Endothelial cell of umbilical vein (primary cell): Measurements from ENCODE around the gene TBRG1. TPM values are rescaled to one million over a fixed set of nuclear protein-coding genes. Genes with fewer than 3 reads are reported as not detected.

Source experiments
- BruUV-seq: library from RNA; stranded (reverse); fragments of 400-500 nt; replicated peaks from 2 replicates; lab custom pipeline; 2021; lab: Mats Ljungman, UMichigan
- CTCF ChIA-PET: fragments of 300-600, 350-600 bp; sonication (Branson Sonifier 250); formaldehyde crosslinking; loops from one replicate; lab custom pipeline; 2021; ENCODE audit warnings: antibody characterized with exemption, inconsistent platforms; lab: Charles Lee
- POLR2A ChIA-PET: fragments of 300-600, 350-600 bp; sonication (Branson Sonifier 250); formaldehyde crosslinking; loops from one replicate; lab custom pipeline; 2021; ENCODE audit warnings: antibody characterized with exemption, inconsistent platforms; lab: Charles Lee
- DNase-seq: peaks from one replicate; pipeline ENCODE4 v3.0.0-alpha.2; 2011; ENCODE audit warnings: low read depth, low spot score
- FAIRE-seq: peaks from 2 replicates; lab custom pipeline; 2011; peaks lifted over from hg19 to GRCh38; lab: Jason Lieb, UNC
- H2AFZ ChIP-seq: 2 replicates; pipeline ENCODE4 v1.6.0; 2012; ENCODE audit warnings: low read depth, low read length, control low read depth, inconsistent platforms
- H3K27ac ChIP-seq: 2 replicates; pipeline ENCODE4 v1.5.1; 2011; ENCODE audit warnings: low read depth, mild to moderate bottlenecking, control low read depth, low read length, moderate library complexity; ENCODE audit not compliant: insufficient read depth
- H3K27me3 ChIP-seq, 2 experiments: 2 replicates each; pipeline versions ENCODE4 v1.6.0 to v1.6.1; 2011; ENCODE audit warnings: low read length in 2 of 2, mixed read lengths in 1 of 2; ENCODE audit not compliant: control insufficient read depth in 2 of 2, insufficient read depth in 2 of 2
- H3K36me3 ChIP-seq, 2 experiments: 2 replicates in 1 of 2; 3 replicates in 1 of 2; pipeline ENCODE4 v1.5.1; 2011; ENCODE audit warnings: low read length in 2 of 2, mild to moderate bottlenecking in 1 of 2, moderate library complexity in 1 of 2; ENCODE audit not compliant: control insufficient read depth in 2 of 2, insufficient read depth in 2 of 2; ENCODE audit errors: extremely low read depth in 1 of 2
- H3K4me1 ChIP-seq: 3 replicates; pipeline ENCODE4 v1.5.1; 2011; ENCODE audit warnings: mild to moderate bottlenecking, low read length; ENCODE audit not compliant: control insufficient read depth, insufficient read depth; ENCODE audit errors: extremely low read depth
- H3K4me2 ChIP-seq: 2 replicates; pipeline ENCODE4 v1.6.1; 2011; ENCODE audit warnings: low read length, control low read depth, mixed read lengths; ENCODE audit not compliant: insufficient read depth
- H3K4me3 ChIP-seq, 3 experiments: fragments of 200-600 bp in 1 of 3; sonication (generic), shearing (Covaris generic) in 1 of 3; replicated peaks in 1 of 3; 2 replicates each; pipeline ENCODE4 v1.5.1; 2011 to 2016; ENCODE audit warnings: control low read depth in 3 of 3, low read length in 3 of 3, mild to moderate bottlenecking in 2 of 3, inconsistent platforms in 1 of 3, low read depth in 1 of 3, moderate library complexity in 1 of 3; ENCODE audit not compliant: insufficient read depth in 1 of 3
- H3K79me2 ChIP-seq: 2 replicates; pipeline ENCODE4 v1.6.0; 2012; ENCODE audit warnings: low read length, inconsistent platforms; ENCODE audit not compliant: control insufficient read depth, insufficient read depth
- H3K9ac ChIP-seq: replicated peaks from 2 replicates; pipeline ENCODE3; 2011; ENCODE audit warnings: low read length, control low read depth; ENCODE audit not compliant: insufficient read depth; ENCODE audit errors: extremely low read depth
- H3K9me1 ChIP-seq: replicated peaks from 3 replicates; pipeline ENCODE4 v1.6.0; 2011; ENCODE audit warnings: mild to moderate bottlenecking, low read length; ENCODE audit not compliant: control insufficient read depth, insufficient read depth; ENCODE audit errors: extremely low read depth
- H3K9me3 ChIP-seq: replicated peaks from 2 replicates; pipeline ENCODE4 v1.5.1; 2012; ENCODE audit warnings: low read length, inconsistent platforms; ENCODE audit not compliant: control insufficient read depth, insufficient read depth
- H4K20me1 ChIP-seq: replicated peaks from 2 replicates; pipeline ENCODE3; 2011; ENCODE audit warnings: mild to moderate bottlenecking, low read length; ENCODE audit not compliant: control insufficient read depth, insufficient read depth; ENCODE audit errors: extremely low read depth
- EZH2 ChIP-seq: IDR thresholded peaks from 2 replicates; pipeline ENCODE4 v1.6.1; 2012; ENCODE audit warnings: borderline replicate concordance, low read depth, mild to moderate bottlenecking, moderate library complexity, low read length, inconsistent platforms; ENCODE audit not compliant: severe bottlenecking
- FOS ChIP-seq: IDR thresholded peaks from 2 replicates; pipeline ENCODE4 v1.6.1; 2011; ENCODE audit warnings: mild to moderate bottlenecking, low read length, moderate library complexity, borderline replicate concordance; ENCODE audit not compliant: insufficient read depth
- GATA2 ChIP-seq: IDR thresholded peaks from 2 replicates; pipeline ENCODE4 v1.7.0; 2011; ENCODE audit warnings: low read depth, mild to moderate bottlenecking, moderate library complexity, mixed read lengths, low read length; ENCODE audit not compliant: insufficient read length, insufficient read depth
- JUN ChIP-seq: IDR thresholded peaks from 2 replicates; pipeline ENCODE4 v1.6.1; 2011; ENCODE audit warnings: borderline replicate concordance, low read depth; ENCODE audit not compliant: insufficient read length, insufficient read depth
- MAX ChIP-seq: IDR thresholded peaks from 2 replicates; pipeline ENCODE4 v1.6.1; 2011; ENCODE audit not compliant: insufficient read depth, insufficient read length
- MYC ChIP-seq: IDR thresholded peaks from one replicate; pipeline ENCODE4 v1.6.1; 2011; ENCODE audit warnings: mild to moderate bottlenecking, low read depth, low read length
- POLR2A ChIP-seq: IDR thresholded peaks from 2 replicates; pipeline ENCODE4 v1.6.1; 2012; ENCODE audit warnings: low read depth, mild to moderate bottlenecking, control low read depth, low read length
- POLR2AphosphoS5 ChIP-seq: IDR thresholded peaks from 2 replicates; pipeline ENCODE4 v1.6.1; 2012; ENCODE audit warnings: low read depth, mild to moderate bottlenecking, control low read depth, low read length, moderate library complexity; ENCODE audit not compliant: insufficient read depth
- dilution Hi-C: fragments of 300-500 bp; cut with MboI; formaldehyde crosslinking; loops from one replicate; pipeline ENCODE4 v1.15.0; 2019; ENCODE audit warnings: low sequenced_read_pairs; ENCODE audit not compliant: extremely low pct_ligation_motif_present
- intact Hi-C: fragments of 100-400 bp; cut with micrococcal nuclease; formaldehyde crosslinking; loops from one replicate; pipeline ENCODE4 v1.10.0; 2022
- polyA plus RNA-seq, 4 experiments: library from polyadenylated mRNA; depleted of rRNA in 3 of 4; stranded (reverse) in 3 of 4; unstranded in 1 of 4; fragments of >200 nt; gene quantifications; 2 replicates each; pipeline versions ENCODE4 v1.2.1 to v1.2.3, GENCODE V29; 2011 to 2012; ENCODE audit warnings: missing spikeins in 1 of 4
- total RNA-seq: library from RNA; stranded (reverse); gene quantifications from 2 replicates; pipeline ENCODE4 v1.2.3, GENCODE V29; 2021
- TF ChIP-seq, protein P1 (sequence below), 2 donors: IDR thresholded peaks; 1 replicate in 1 of 2; 2 replicates in 1 of 2; pipeline ENCODE4 v1.5.1; 2011; ENCODE audit warnings: low read length in 2 of 2, mild to moderate bottlenecking in 2 of 2, moderate library complexity in 2 of 2, control low read depth in 1 of 2, inconsistent platforms in 1 of 2, low read depth in 1 of 2; ENCODE audit not compliant: insufficient read depth in 1 of 2; ENCODE audit errors: extremely low read depth in 1 of 2

The TBRG1 gene
- total and polyA plus RNA-seq, 2 donors (not counting 3 experiments of a cell fraction or from before 2014, with no cell fraction given) = 22.4 to 29.6 TPM

GRCh38 chr11:124644426-124645280 is 22.0 kb downstream of the TBRG1 start:
- Histone ChIP-seq H3K9ac (peak overlapping the region; percentile 20), H3K4me1 (peaks cover 18% of the 10 kb centered on the region), H3K9me1 (no peaks in the 10 kb centered on the region), H3K79me2 (no peaks in the 10 kb centered on the region), H3K4me2 (peak overlapping the region; percentile 78), H4K20me1 (no peaks in the 10 kb centered on the region), H3K27ac (peak overlapping the region; percentile 22), H3K9me3 (no peaks in the 10 kb centered on the region), H2AFZ (peak overlapping the region; percentile 74), H3K36me3 (no peaks in the 10 kb centered on the region), H3K27me3 (no peaks in the 10 kb centered on the region), H3K4me3 (peak overlapping the region in 1 of 3 experiments; percentile 32)
- no peak for TF ChIP-seq GATA2
- peak; percentile 33 for TF ChIP-seq MAX
- TF ChIP-seq POLR2AphosphoS5 = peak; percentile 34
- no peak for TF ChIP-seq JUN
- TF ChIP-seq EZH2 = no peak
- TF ChIP-seq, protein P1, sequence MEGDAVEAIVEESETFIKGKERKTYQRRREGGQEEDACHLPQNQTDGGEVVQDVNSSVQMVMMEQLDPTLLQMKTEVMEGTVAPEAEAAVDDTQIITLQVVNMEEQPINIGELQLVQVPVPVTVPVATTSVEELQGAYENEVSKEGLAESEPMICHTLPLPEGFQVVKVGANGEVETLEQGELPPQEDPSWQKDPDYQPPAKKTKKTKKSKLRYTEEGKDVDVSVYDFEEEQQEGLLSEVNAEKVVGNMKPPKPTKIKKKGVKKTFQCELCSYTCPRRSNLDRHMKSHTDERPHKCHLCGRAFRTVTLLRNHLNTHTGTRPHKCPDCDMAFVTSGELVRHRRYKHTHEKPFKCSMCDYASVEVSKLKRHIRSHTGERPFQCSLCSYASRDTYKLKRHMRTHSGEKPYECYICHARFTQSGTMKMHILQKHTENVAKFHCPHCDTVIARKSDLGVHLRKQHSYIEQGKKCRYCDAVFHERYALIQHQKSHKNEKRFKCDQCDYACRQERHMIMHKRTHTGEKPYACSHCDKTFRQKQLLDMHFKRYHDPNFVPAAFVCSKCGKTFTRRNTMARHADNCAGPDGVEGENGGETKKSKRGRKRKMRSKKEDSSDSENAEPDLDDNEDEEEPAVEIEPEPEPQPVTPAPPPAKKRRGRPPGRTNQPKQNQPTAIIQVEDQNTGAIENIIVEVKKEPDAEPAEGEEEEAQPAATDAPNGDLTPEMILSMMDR (IDR thresholded peaks at IDR 0.05; ENCODE audit: extremely low read depth in 1 of 2, insufficient read depth in 1 of 2, low read depth in 1 of 2, low read length in 2 of 2) = peak; percentile 56 to 79
- no peak for TF ChIP-seq MYC
- TF ChIP-seq POLR2A = no peak
- TF ChIP-seq FOS = no peak
- dilution Hi-C loops (no loop called here), intact Hi-C loops (loop anchor here (1.0 to 2.0 kb wide), 6 partner anchors 25 to 230 kb away; no protein-coding TSS in a partner anchor)
- POLR2A ChIA-PET = interaction anchor here (0.6 to 0.9 kb wide), 2 partner anchors 233 to 392 kb away, joined by 3 read pairs; no protein-coding TSS in a partner anchor
- no TSS peak for BruUV-seq
- DNase-seq (peak; percentile 87), FAIRE-seq (peak; percentile 92)
- CTCF ChIA-PET = interaction anchor here (0.6 to 6.5 kb wide), 30 partner anchors 12 to 232 kb away, joined by 3 to 86 read pairs (median 5); partner anchors contain the start of genes ESAM, MSANTD2, NRGN and ROBO3
